Measurements from ENCODE around the gene TENM3.

Gene TENM3

GRCh38 chr4:182416067-182416466, 172.9 kb downstream of the TENM3 start:
- no peak for DNase-seq (ENCODE audit: extremely low read depth, low read depth)
- H3K4me3 ChIP-seq (replicated peaks; ENCODE audit: low read depth, low read length), result no peak overlapping the region
- no peak for TF ChIP-seq CTCF (IDR thresholded peaks at IDR 0.05; ENCODE audit: low read depth, low read length, missing control alignments)

DNA sequence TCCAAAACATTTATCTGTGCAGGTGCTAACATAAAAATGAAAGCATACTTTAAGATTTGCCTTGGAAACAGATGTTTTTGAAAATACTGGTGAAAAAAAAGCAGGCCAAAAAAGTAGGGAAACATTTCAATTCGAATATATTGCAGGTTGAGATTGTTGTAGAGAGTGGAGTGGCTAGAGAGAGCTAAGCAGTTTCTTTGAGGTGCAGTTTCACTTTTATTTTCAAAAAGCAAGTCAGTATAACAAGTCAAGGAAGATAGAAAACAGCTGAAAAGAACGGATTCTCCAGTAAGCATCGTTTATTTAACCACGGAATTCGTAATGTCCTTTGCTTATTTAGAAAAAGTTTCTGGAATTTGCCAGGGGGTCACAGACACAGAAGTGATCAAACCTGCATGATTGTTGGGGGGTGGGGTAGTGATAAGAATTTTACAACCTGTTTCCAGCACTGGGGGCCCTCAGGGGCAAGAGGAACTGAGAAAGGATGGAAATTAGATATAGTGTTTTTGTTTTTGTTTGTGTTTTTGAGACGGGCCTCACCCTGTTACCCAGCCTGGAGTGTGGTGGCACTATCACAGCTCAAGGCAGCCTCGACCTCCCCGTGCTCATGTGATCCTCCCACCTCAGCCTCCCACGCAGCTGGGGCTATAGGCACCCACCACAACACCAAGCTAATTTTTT, 175.0 kb downstream of the TENM3 start:
- no peak for TF ChIP-seq CTCF (IDR thresholded peaks at IDR 0.05; ENCODE audit: low read depth, low read length, missing control alignments)
- DNase-seq (ENCODE audit: extremely low read depth, low read depth), result no peak
- no peak overlapping the region for H3K4me3 ChIP-seq (replicated peaks; ENCODE audit: low read depth, low read length)

DNA sequence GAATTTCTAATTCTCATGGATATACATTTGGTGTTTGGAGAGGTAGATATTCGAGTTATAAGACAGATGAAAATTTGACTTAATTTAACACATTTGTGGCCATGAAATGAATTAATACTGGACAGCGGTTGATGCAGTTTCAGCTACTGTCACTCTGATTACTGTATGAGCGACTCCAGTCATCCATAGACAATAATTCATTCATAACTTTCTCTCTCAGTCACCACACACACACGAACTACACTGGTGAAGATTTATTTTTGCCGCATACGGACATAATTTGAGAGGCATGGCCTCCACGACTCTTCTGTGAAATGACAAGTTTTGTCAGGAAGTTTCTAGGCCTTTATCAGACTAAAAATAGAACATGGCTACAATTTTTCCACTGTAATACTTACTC, 177.0 kb downstream of the TENM3 start:
- H3K4me3 ChIP-seq (replicated peaks; ENCODE audit: low read depth, low read length), result no peak overlapping the region
- TF ChIP-seq CTCF (IDR thresholded peaks at IDR 0.05; ENCODE audit: low read depth, low read length, missing control alignments), result no peak
- no peak for DNase-seq (ENCODE audit: extremely low read depth, low read depth)

- TF ChIP-seq CTCF (IDR thresholded peaks at IDR 0.05; ENCODE audit: low read depth, low read length, missing control alignments), result no peak
- no peak for DNase-seq (ENCODE audit: extremely low read depth, low read depth)
- H3K4me3 ChIP-seq (replicated peaks; ENCODE audit: low read depth, low read length), result no peak overlapping the region
Observed at GRCh38 chr4:182421753-182422152, 178.6 kb downstream of the TENM3 start.

- no peak for TF ChIP-seq CTCF (IDR thresholded peaks at IDR 0.05; ENCODE audit: low read depth, low read length, missing control alignments)
- no peak for DNase-seq (ENCODE audit: extremely low read depth, low read depth)
- H3K4me3 ChIP-seq (replicated peaks; ENCODE audit: low read depth, low read length), result no peak overlapping the region
Observed at GRCh38 chr4:182425302-182425701, 182.1 kb downstream of the TENM3 start.

DNA sequence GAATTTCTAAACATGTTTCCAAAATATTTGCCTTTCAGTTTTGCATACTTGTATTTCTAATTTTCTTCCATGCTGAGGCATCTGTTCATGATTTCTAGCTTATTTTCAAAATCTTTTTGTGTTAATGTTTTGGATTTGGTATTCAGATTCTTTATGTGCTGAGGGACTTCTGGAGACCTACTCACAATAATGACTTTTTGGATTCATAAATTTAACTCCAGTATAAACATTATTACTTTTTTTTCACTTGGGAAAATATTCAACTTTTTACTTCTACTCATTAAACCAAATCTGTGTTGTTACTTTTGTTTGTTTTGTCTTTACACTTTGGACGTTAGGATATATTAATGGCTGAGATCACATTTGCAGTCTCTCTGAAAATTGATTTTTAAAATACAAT, 183.7 kb downstream of the TENM3 start:
- DNase-seq (ENCODE audit: extremely low read depth, low read depth), result no peak
- no peak overlapping the region for H3K4me3 ChIP-seq (replicated peaks; ENCODE audit: low read depth, low read length)
- no peak for TF ChIP-seq CTCF (IDR thresholded peaks at IDR 0.05; ENCODE audit: low read depth, low read length, missing control alignments)

- H3K4me3 ChIP-seq (replicated peaks; ENCODE audit: low read depth, low read length), result no peak overlapping the region
- no peak for DNase-seq (ENCODE audit: extremely low read depth, low read depth)
- no peak for TF ChIP-seq CTCF (IDR thresholded peaks at IDR 0.05; ENCODE audit: low read depth, low read length, missing control alignments)
Observed at GRCh38 chr4:182427554-182427953, 184.4 kb downstream of the TENM3 start.

Data from HFF-Myc (cell line).